Loucy (cell line): Measurements from ENCODE around the gene ZCCHC24.

Experiments used
- CTCF ChIP-seq: fragments of 200-600 bp; sonication (generic); conservative IDR thresholded peaks from 2 replicates; pipeline ENCODE4 v1.5.1; 2014; ENCODE audit warnings: mild to moderate bottlenecking, antibody characterized with exemption, low read length
- EZH2phosphoT487 ChIP-seq: fragments of 200-600 bp; IDR thresholded peaks from 2 replicates; pipeline ENCODE4 v1.6.1; 2018; ENCODE audit warnings: antibody characterized with exemption, mild to moderate bottlenecking, moderate library complexity, borderline replicate concordance

DNA sequence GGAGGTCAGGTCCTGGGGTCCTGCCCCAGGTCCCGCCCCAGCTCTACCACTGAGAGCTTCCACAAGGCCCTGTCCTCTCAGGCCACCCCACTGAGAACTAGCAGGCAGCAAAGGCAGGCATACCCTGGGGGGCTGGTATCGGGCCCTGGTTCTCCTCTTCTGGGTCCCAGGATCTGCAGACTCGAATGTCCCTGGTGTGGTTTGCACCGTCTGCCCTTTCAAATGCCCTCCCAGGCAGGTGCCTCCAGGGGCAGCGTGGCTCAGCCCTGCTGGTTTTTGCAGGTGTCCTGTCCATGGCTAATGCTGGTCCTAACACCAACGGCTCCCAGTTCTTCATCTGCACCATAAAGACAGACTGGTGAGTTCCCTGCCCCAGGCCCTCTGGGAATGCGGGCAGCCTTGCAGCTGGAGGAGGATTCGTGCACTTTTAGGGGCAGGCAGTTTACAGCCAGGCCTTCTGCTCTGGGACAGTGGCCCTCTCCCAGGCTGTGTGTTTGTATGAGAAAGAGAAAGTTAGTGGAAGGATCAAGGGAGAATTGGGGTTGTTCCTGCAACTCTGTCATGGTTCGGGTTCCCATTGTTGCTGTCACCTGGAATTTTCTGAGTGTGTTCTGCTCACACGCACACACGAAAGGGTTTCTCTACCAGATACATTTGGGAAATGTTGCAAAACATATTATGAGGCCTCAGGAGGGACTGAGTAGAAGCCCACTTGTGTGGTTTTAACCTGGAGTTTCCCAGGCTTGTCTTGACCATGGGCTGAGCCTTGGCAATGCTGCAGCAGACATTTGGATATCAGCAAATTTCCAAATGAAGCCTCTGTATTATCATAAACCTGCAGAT, 93.2 kb downstream of the ZCCHC24 start:
- no peak; the same call in 1 of the 2 replicates for TF ChIP-seq CTCF
- TF ChIP-seq EZH2phosphoT487, result no peak
